Neural progenitor cell (in vitro differentiated cells): Measurements from ENCODE around the gene HRK. TPM values are rescaled to one million over a fixed set of nuclear protein-coding genes. Genes with fewer than 3 reads are reported as not detected.

Source experiments
- DNase-seq: peaks from one replicate; pipeline ENCODE4 v3.0.0-alpha.2; 2016; ENCODE audit warnings: low spot score
- H2AFZ ChIP-seq: fragments of 200-600 bp; sonication (generic); replicated peaks from 2 replicates; pipeline ENCODE4 v1.6.1; 2016; ENCODE audit warnings: antibody characterized with exemption
- H3F3A ChIP-seq: fragments of 200-600 bp; sonication (generic); 2 replicates; pipeline ENCODE4 v1.6.1; 2016; ENCODE audit warnings: antibody characterized with exemption, low read depth
- H3K27ac ChIP-seq: fragments of 200-600 bp; sonication (generic); 2 replicates; pipeline ENCODE4 v1.5.1; 2016; ENCODE audit warnings: mild to moderate bottlenecking
- H3K27me3 ChIP-seq: fragments of 200-600 bp; sonication (generic); 2 replicates; pipeline ENCODE4 v1.6.1; 2016; ENCODE audit warnings: mild to moderate bottlenecking, moderate library complexity
- H3K36me3 ChIP-seq: fragments of 200-600 bp; sonication (generic); 2 replicates; pipeline ENCODE4 v1.5.1; 2016
- H3K4me1 ChIP-seq: fragments of 200-600 bp; sonication (generic); 2 replicates; pipeline ENCODE4 v1.6.1; 2016; ENCODE audit warnings: mixed run types
- H3K4me2 ChIP-seq: fragments of 200-600 bp; sonication (generic); 2 replicates; pipeline ENCODE4 v1.6.1; 2016
- H3K4me3 ChIP-seq: fragments of 200-600 bp; sonication (generic); 2 replicates; pipeline ENCODE4 v1.5.1; 2016
- H3K79me2 ChIP-seq: fragments of 200-600 bp; sonication (generic); 2 replicates; pipeline ENCODE4 v1.6.1; 2016; ENCODE audit warnings: low read depth
- H3K9ac ChIP-seq: fragments of 200-600 bp; sonication (generic); 2 replicates; pipeline ENCODE4 v1.6.1; 2016
- H3K9me3 ChIP-seq: fragments of 200-600 bp; sonication (generic); 2 replicates; pipeline ENCODE4 v1.5.1; 2016; ENCODE audit warnings: low read depth
- H4K20me1 ChIP-seq: fragments of 200-600 bp; sonication (generic); 2 replicates; pipeline ENCODE4 v1.6.1; 2016; ENCODE audit warnings: low read depth
- H3K27ac Mint-ChIP-seq: 3 replicates; pipeline ENCODE4 v1.8.0; 2021; ENCODE audit warnings: mixed read lengths
- H3K27me3 Mint-ChIP-seq: 2 replicates; pipeline ENCODE4 v1.8.0; 2022; ENCODE audit warnings: low read depth, mild to moderate bottlenecking, inconsistent platforms, moderate library complexity, mixed read lengths; ENCODE audit not compliant: insufficient read depth
- H3K36me3 Mint-ChIP-seq: 3 replicates; pipeline ENCODE4 v1.8.0; 2021; ENCODE audit warnings: mixed read lengths
- H3K4me1 Mint-ChIP-seq: 3 replicates; pipeline ENCODE4 v1.8.0; 2021; ENCODE audit warnings: mixed read lengths
- H3K4me3 Mint-ChIP-seq: 3 replicates; pipeline ENCODE4 v1.8.0; 2021; ENCODE audit warnings: mild to moderate bottlenecking, moderate library complexity, mixed read lengths
- H3K9me3 Mint-ChIP-seq: 3 replicates; pipeline ENCODE4 v1.8.0; 2020; ENCODE audit warnings: mixed read lengths
- CTCF ChIP-seq: fragments of 200-600 bp; sonication (generic); IDR thresholded peaks from 2 replicates; pipeline ENCODE4 v1.5.1; 2017; ENCODE audit warnings: antibody characterized with exemption, mild to moderate bottlenecking
- EZH2 ChIP-seq: fragments of 200-600 bp; sonication (generic); IDR thresholded peaks from 2 replicates; pipeline ENCODE4 v1.6.1; 2017; ENCODE audit warnings: antibody characterized with exemption, mild to moderate bottlenecking, moderate library complexity
- EZH2phosphoT487 ChIP-seq: fragments of 200-600 bp; sonication (generic); IDR thresholded peaks from 2 replicates; pipeline ENCODE4 v1.6.1; 2017; ENCODE audit warnings: antibody characterized with exemption
- total RNA-seq: library from RNA; depleted of rRNA; stranded (reverse); fragments of >200 nt; gene quantifications from 2 replicates; pipeline ENCODE4 v1.2.3, GENCODE V29; 2015; ENCODE audit warnings: low replicate concordance

Gene HRK
- total RNA-seq, 1 donor from 2014 or later, result not detected

- TF ChIP-seq EZH2phosphoT487 (no peak), CTCF (no peak)
- H3K36me3 Mint-ChIP-seq, result no peaks in the 10 kb centered on the region
- Histone ChIP-seq H3F3A (no peaks in the 10 kb centered on the region), H3K27ac (no peak overlapping the region), H3K9me3 (no peaks in the 10 kb centered on the region), H3K4me3 (no peak overlapping the region), H4K20me1 (no peaks in the 10 kb centered on the region), H3K9ac (no peak overlapping the region), H3K36me3 (no peaks in the 10 kb centered on the region), H2AFZ (no peak overlapping the region), H3K4me2 (no peak overlapping the region), H3K79me2 (no peaks in the 10 kb centered on the region), H3K4me1 (no peaks in the 10 kb centered on the region), H3K27me3 (no peaks in the 10 kb centered on the region)
- DNase-seq, result no peak
- H3K4me1 Mint-ChIP-seq, result peaks cover 36% of the 10 kb centered on the region
- no peaks in the 10 kb centered on the region for H3K9me3 Mint-ChIP-seq
- peaks cover 5% of the 10 kb centered on the region for H3K27me3 Mint-ChIP-seq
- peak overlapping the region; percentile 52 for H3K27ac Mint-ChIP-seq
- H3K4me3 Mint-ChIP-seq, result no peak overlapping the region
These were observed 25.3 kb downstream of the HRK start for GRCh38 chr12:116855744-116856470.

DNA sequence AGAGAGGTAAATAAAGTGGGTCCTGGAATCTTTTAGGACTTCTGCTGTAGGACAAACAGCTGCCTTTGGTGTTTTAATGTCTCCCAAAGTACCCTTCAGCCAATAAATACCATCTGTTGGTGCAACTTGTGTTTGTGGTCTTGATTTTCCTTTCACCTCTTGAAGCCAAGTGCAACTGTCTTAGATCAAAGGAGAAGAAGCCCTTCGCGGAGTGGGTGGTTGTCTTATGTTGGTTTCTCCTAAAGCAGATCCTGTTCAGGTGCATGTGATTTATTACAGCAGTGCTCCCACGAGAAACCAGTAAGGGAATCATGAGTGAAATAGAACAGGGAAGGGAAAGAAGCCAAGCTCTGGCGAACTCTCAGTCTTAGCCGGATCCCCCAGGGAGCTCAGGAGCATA is 27.7 kb downstream of the HRK start:
- H3K36me3 Mint-ChIP-seq, result peaks cover 2% of the 10 kb centered on the region
- no peaks in the 10 kb centered on the region for H3K36me3 ChIP-seq
- H3K4me2 ChIP-seq, result no peak overlapping the region
- H3K27ac ChIP-seq, result no peak overlapping the region
- H4K20me1 ChIP-seq, result no peaks in the 10 kb centered on the region
- H3K79me2 ChIP-seq, result no peaks in the 10 kb centered on the region
- H3K27ac Mint-ChIP-seq, result no peak overlapping the region
- DNase-seq, result no peak
- H3K4me3 ChIP-seq, result no peak overlapping the region
- H3K9me3 ChIP-seq, result no peaks in the 10 kb centered on the region
- H3F3A ChIP-seq, result no peaks in the 10 kb centered on the region
- peaks cover 3% of the 10 kb centered on the region for H3K27me3 Mint-ChIP-seq
- H3K4me1 Mint-ChIP-seq, result peaks cover 12% of the 10 kb centered on the region
- no peak for TF ChIP-seq CTCF
- TF ChIP-seq EZH2, result no peak
- no peak for TF ChIP-seq EZH2phosphoT487
- H3K4me3 Mint-ChIP-seq, result no peak overlapping the region
- H2AFZ ChIP-seq, result no peak overlapping the region
- H3K9me3 Mint-ChIP-seq, result no peaks in the 10 kb centered on the region
- no peaks in the 10 kb centered on the region for H3K4me1 ChIP-seq
- H3K9ac ChIP-seq, result no peak overlapping the region
- no peaks in the 10 kb centered on the region for H3K27me3 ChIP-seq

DNA sequence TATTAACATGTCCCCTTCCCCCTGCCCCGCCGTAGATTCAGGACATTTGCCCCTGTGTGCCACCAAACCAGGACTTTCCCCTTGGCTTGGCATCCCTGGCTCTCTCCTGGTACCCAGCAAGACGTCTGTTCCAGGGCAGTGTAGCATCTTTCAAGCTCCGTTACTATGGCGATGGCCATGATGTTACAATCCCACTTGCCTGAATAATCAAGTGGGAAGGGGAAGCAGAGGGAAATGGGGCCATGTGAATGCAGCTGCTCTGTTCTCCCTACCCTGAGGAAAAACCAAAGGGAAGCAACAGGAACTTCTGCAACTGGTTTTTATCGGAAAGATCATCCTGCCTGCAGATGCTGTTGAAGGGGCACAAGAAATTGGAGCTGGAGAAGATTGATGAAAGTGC is 28.9 kb downstream of the HRK start:
- Histone ChIP-seq H3K27me3 (no peaks in the 10 kb centered on the region), H4K20me1 (peaks cover 2% of the 10 kb centered on the region), H2AFZ (no peak overlapping the region), H3K4me1 (no peaks in the 10 kb centered on the region), H3K9ac (no peak overlapping the region), H3K79me2 (no peaks in the 10 kb centered on the region), H3K4me3 (no peak overlapping the region), H3K9me3 (no peaks in the 10 kb centered on the region), H3K27ac (no peak overlapping the region), H3K4me2 (no peak overlapping the region), H3K36me3 (no peaks in the 10 kb centered on the region), H3F3A (no peaks in the 10 kb centered on the region)
- Mint-ChIP-seq H3K4me3 (no peak overlapping the region), H3K27me3 (peaks cover 3% of the 10 kb centered on the region), H3K4me1 (peaks cover 4% of the 10 kb centered on the region), H3K9me3 (no peaks in the 10 kb centered on the region), H3K36me3 (peaks cover 10% of the 10 kb centered on the region), H3K27ac (no peak overlapping the region)
- TF ChIP-seq EZH2phosphoT487 (no peak), CTCF (no peak), EZH2 (no peak)
- DNase-seq, result no peak
